IPS-18c (cell line): ENCODE results near the gene PPM1E.
"Not testable (repeated sequence)": the region's sequence is repeated elsewhere in the genome, so short reads cannot be mapped to it uniquely, and the experiment has no call there.

Experiments
- H3K4me3 ChIP-seq: 2 replicates; pipeline ENCODE4 v1.7.0; 2013; ENCODE audit warnings: low read depth, mild to moderate bottlenecking, low read length, moderate library complexity; ENCODE audit not compliant: insufficient read depth
- H3K9me3 ChIP-seq: one replicate; pipeline ENCODE4 v1.6.1; 2013; ENCODE audit warnings: mild to moderate bottlenecking, low read length, moderate library complexity; ENCODE audit not compliant: control insufficient read depth, insufficient read depth

Gene PPM1E

DNA sequence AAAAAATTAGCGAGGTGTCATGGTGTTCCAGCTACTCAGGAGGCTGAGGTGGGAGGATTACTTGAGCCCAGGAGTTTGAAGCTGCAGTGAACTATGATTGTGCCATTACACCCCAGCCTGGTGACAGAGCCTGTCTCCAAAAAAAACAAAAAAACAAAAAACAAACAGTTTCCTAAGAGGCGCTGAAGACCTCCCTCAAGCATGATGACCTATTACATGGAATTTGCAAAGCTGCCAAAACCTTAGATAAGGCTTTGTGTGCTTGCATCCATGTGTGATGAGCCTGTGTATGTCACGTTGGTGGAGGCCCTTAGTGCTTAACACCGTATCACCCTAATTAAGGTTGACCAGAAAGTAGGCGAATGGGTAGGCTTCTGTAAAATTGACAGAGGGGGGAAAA, 143.5 kb downstream of the PPM1E start:
- Histone ChIP-seq H3K4me3 (no peak overlapping the region), H3K9me3 (no peaks in the 10 kb centered on the region)

DNA sequence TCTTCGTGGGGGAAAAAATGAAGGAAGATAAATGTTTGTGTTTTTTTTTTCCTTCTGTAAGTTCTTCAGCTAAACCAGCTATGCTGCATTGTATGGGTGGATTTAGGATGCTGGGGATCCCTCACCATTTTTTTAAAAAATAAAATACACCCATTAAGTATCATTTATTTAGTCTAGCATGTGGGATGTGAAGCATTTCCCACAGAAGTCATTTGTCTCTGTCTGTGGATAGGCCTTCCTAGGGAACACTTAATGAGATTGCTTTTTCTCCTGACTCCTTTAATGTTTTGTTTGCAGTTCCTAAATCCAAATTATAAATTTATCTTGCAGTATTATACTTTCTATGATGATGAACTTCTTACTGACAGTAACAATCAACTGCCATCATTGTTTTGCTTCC, 146.7 kb downstream of the PPM1E start:
- Histone ChIP-seq H3K4me3 (no peak overlapping the region), H3K9me3 (no peaks in the 10 kb centered on the region)

- H3K9me3 ChIP-seq = peaks cover 3% of the 10 kb centered on the region
- H3K4me3 ChIP-seq = no peak overlapping the region
These were observed 156.2 kb downstream of the PPM1E start for GRCh38 chr17:58911741-58912343.

- no peak overlapping the region for H3K4me3 ChIP-seq
- peaks cover 3% of the 10 kb centered on the region for H3K9me3 ChIP-seq
These were observed 157.9 kb downstream of the PPM1E start for GRCh38 chr17:58913552-58913951.

GRCh38 chr17:58913971-58914769, 158.5 kb downstream of the PPM1E start:
- H3K9me3 ChIP-seq = peaks cover 3% of the 10 kb centered on the region
- H3K4me3 ChIP-seq = no peak overlapping the region

- Histone ChIP-seq H3K4me3 (no peak overlapping the region), H3K9me3 (no peaks in the 10 kb centered on the region)
These were observed 161.6 kb downstream of the PPM1E start for GRCh38 chr17:58917228-58917627.

GRCh38 chr17:58918072-58918471, 162.4 kb downstream of the PPM1E start:
- H3K9me3 ChIP-seq = no peaks in the 10 kb centered on the region
- H3K4me3 ChIP-seq = no peak overlapping the region

DNA sequence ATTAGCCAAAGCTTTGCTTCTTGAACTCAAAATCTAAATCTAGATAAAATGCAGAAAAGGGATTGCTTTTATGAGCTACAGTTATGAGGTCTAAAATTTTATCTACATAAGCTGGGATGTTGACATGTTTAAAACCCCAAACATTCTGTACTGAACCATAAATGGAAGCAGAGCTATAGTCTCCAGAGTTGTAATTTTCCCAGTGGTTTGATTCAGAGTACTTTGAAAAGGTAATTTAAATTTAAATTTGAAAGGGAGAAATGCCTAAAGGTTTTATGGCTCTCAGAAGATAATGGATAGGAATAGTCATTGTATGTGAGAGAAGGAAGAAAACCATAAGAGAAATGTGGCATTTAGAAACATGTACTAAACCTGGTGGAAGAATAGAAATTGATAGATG, 163.2 kb downstream of the PPM1E start:
- H3K4me3 ChIP-seq = no peak overlapping the region
- no peaks in the 10 kb centered on the region for H3K9me3 ChIP-seq

GRCh38 chr17:58920773-58921172, 165.1 kb downstream of the PPM1E start:
- H3K9me3 ChIP-seq = no peaks in the 10 kb centered on the region
- H3K4me3 ChIP-seq = no peak overlapping the region

GRCh38 chr17:58932956-58933355, 177.3 kb downstream of the PPM1E start:
- Histone ChIP-seq H3K9me3 (no peaks in the 10 kb centered on the region), H3K4me3 (no peak overlapping the region)

DNA sequence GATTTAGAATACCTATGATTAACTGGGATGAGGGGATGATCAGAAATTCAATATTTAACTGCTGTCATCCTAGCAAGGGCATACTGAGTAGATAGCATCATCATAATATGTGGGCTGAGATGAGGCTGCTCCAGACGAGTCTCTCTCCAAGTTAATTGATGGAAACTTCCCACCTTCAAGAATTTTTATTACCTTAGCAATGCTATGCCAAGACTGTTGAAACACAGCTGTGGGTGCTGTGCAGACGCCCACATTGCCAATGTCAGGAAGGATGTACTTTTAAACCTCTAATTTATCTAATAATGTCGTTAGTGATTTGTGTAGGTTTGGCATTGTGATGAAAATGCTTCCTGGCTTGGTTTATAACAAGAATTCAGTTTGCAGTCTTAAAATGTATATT, 180.6 kb downstream of the PPM1E start:
- H3K4me3 ChIP-seq = no peak overlapping the region
- H3K9me3 ChIP-seq = no peaks in the 10 kb centered on the region

GRCh38 chr17:58944166-58944565, 188.5 kb downstream of the PPM1E start:
- Histone ChIP-seq H3K9me3 (no peaks in the 10 kb centered on the region), H3K4me3 (no peak overlapping the region)

DNA sequence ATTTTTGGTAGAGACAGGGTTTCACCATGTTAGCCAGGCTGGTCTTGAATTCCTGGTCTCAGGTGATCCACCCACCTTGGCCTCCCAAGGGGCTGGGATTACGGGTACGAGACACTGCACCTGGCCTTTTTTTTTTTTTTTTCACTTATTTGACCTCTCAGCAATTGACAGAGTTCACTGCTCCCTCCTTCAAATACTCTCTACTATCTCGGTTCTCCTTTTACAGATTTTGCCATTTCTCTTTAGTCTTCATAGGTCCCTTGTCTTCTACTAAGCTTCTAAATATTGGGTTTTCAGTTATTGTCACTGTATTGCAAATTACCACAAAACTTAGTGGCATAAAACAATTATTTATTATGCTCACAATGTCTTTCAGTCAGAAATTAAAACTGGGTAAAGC, 191.8 kb downstream of the PPM1E start:
- H3K9me3 ChIP-seq = peaks cover 3% of the 10 kb centered on the region
- H3K4me3 ChIP-seq = no peak overlapping the region

GRCh38 chr17:58947824-58948223, 192.2 kb downstream of the PPM1E start:
- Histone ChIP-seq H3K4me3 (no peak overlapping the region), H3K9me3 (peaks cover 3% of the 10 kb centered on the region)

DNA sequence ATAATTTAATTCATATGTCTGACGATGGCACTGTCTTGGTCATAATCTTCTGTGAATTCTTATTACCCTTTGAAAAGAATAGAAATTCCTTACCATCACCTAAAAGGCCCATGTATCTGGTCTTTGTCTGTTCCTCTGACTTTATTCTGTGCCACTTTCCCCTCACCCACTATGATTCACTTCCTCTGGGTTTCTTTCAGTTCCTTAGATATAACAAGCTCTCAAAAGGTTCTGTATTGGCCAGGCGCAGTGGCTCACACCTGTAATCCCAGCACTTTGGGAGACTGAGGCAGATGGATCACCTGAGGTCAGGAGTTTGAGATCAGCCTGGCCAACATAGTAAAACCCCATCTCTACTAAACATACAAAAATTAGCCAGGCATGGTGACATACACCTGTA, 198.7 kb downstream of the PPM1E start:
- H3K4me3 ChIP-seq, H3K9me3 ChIP-seq: not testable (repeated sequence)

GRCh38 chr17:58956997-58957724, 201.5 kb downstream of the PPM1E start:
- no peaks in the 10 kb centered on the region for H3K9me3 ChIP-seq
- H3K4me3 ChIP-seq = no peak overlapping the region

DNA sequence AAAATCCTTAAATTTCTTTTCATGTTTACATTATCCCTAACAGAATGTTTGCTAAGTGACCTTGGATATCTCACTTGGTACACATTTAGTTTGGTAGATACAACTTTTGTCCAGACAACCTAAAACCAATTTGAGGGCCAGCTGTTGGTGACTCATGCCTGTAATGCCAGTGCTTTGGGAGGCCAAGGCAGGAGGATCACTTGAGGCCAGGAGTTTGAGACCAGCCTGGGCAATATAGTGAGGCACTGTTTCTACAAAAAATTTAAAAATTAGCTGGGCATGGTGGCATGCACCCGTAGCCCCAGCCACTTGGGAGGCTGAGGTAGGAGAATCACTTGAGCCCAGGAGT, 202.0 kb downstream of the PPM1E start:
- H3K4me3 ChIP-seq, H3K9me3 ChIP-seq: not testable (repeated sequence)

- Histone ChIP-seq H3K9me3 (no peaks in the 10 kb centered on the region), H3K4me3 (no peak overlapping the region)
These were observed 204.4 kb downstream of the PPM1E start for GRCh38 chr17:58960068-58960467.
